Kidney (tissue), 14 donors: ENCODE data around the gene KIR3DL1. TPM values are rescaled to one million over a fixed set of nuclear protein-coding genes. Genes with fewer than 3 reads are reported as not detected.

Experiments used
- DNase-seq, 5 donors: peaks; one replicate each; pipeline ENCODE4 v3.0.0-alpha.2; 2013 to 2020
- FAIRE-seq: peaks from 2 replicates; lab custom pipeline; 2012; peaks lifted over from hg19 to GRCh38; lab: Jason Lieb, UNC
- H3K27ac ChIP-seq, 2 donors: one replicate each; pipeline ENCODE4 v1.7.0; 2013; ENCODE audit warnings: low read depth in 2 of 2, low read length in 2 of 2, inconsistent platforms in 1 of 2
- H3K27me3 ChIP-seq: one replicate; pipeline ENCODE4 v1.7.1; 2013; ENCODE audit warnings: low read length, inconsistent platforms; ENCODE audit not compliant: control insufficient read depth, insufficient read depth
- H3K36me3 ChIP-seq, 3 donors: one replicate each; pipeline versions ENCODE4 v1.7.0 to v1.7.1; 2013; ENCODE audit warnings: low read length in 3 of 3, control low read depth in 1 of 3, inconsistent platforms in 1 of 3; ENCODE audit not compliant: insufficient read depth in 3 of 3, control insufficient read depth in 2 of 3
- H3K4me1 ChIP-seq, 3 donors: one replicate each; pipeline versions ENCODE4 v1.7.0 to v1.7.1; 2013; ENCODE audit warnings: low read length in 3 of 3, inconsistent platforms in 1 of 3, low read depth in 1 of 3; ENCODE audit not compliant: control insufficient read depth in 2 of 3, insufficient read depth in 2 of 3
- H3K4me3 ChIP-seq, 3 donors: one replicate each; pipeline versions ENCODE4 v1.7.0 to v1.8.1; 2013; ENCODE audit warnings: low read length in 3 of 3, control low read depth in 1 of 3, inconsistent platforms in 1 of 3
- H3K9ac ChIP-seq, 3 donors: one replicate each; pipeline versions ENCODE4 v1.7.0 to v1.7.1; 2013; ENCODE audit warnings: low read length in 3 of 3, control low read depth in 1 of 3, inconsistent platforms in 1 of 3
- H3K9me3 ChIP-seq, 3 donors: one replicate each; pipeline versions ENCODE4 v1.7.0 to v1.7.1; 2013; ENCODE audit warnings: low read length in 3 of 3, control low read depth in 1 of 3, inconsistent platforms in 1 of 3; ENCODE audit not compliant: control insufficient read depth in 2 of 3, insufficient read depth in 1 of 3
- CTCF ChIP-seq: IDR thresholded peaks from 3 replicates; pipeline ENCODE4 v1.5.1; 2012; ENCODE audit warnings: mild to moderate bottlenecking, moderate library complexity, borderline replicate concordance; ENCODE audit not compliant: insufficient read depth; ENCODE audit errors: extremely low read depth
- intact Hi-C: fragments of 100-400 bp; cut with DNase I; formaldehyde crosslinking; loops from one replicate; pipeline ENCODE4 v1.11.1; 2022
- polyA plus RNA-seq: library from polyadenylated mRNA; stranded (reverse); fragments of 350-450 nt; fragmentation: Illumina TruSeq; extraction: RNeasy Lipid Tissue Mini Kit (QIAGEN cat#74804); gene quantifications from one replicate; pipeline ENCODE4 v1.2.3, GENCODE V29; 2014; ENCODE audit warnings: low read depth, low replicate concordance; ENCODE audit not compliant: insufficient read depth
- total RNA-seq: library from RNA; stranded (reverse); fragmentation: NEBNext Ultra II Directional; extraction: Animal tissue kit (Norgen Biotek cat#: 25700); gene quantifications from one replicate; pipeline ENCODE4 v1.2.1, GENCODE V29; 2021
- donor health status: control.
- donor health status: control.
- donor health status: control.
- donor health status: control.
- donor health status: control.
- donor health status: DM: yes; HTN: yes; CAD: no.
- donor health status: Normal renal cell carcinoma (clear cell type).

KIR3DL1 gene
- total and polyA plus RNA-seq, 2 donors from 2014 or later, result 0.25 TPM; not detected in 1

- no peaks in the 10 kb centered on the region for H3K4me1 ChIP-seq
- no peaks in the 10 kb centered on the region for H3K27me3 ChIP-seq
- no peak overlapping the region for H3K9ac ChIP-seq
- DNase-seq, result no peak
- no peak overlapping the region for H3K27ac ChIP-seq
- no peak for FAIRE-seq
- no peak for TF ChIP-seq CTCF
- H3K36me3 ChIP-seq, result no peaks in the 10 kb centered on the region
- no peak overlapping the region for H3K4me3 ChIP-seq
- intact Hi-C loops, result no loop called here
- H3K9me3 ChIP-seq, result no peaks in the 10 kb centered on the region
Observed at GRCh38 chr19:54877471-54877870, 61.2 kb downstream of the KIR3DL1 start.

Other genes starting within 250 kb of the KIR3DL1 start
- 4.2 TPM for gene LILRA2, start 242.7 kb upstream of the KIR3DL1 start, total RNA-seq
- gene LILRA2, start 242.7 kb upstream of the KIR3DL1 start, polyA plus RNA-seq, result 2.1 TPM
- gene LILRA1, start 222.8 kb upstream of the KIR3DL1 start, total RNA-seq, result 2.2 TPM
- gene LILRA1, start 222.8 kb upstream of the KIR3DL1 start, polyA plus RNA-seq, result 0.43 TPM
- gene LILRB1, start 186.0 kb upstream of the KIR3DL1 start, total RNA-seq, result 10.9 TPM
- gene LILRB1, start 186.0 kb upstream of the KIR3DL1 start, polyA plus RNA-seq, result 0.41 TPM
- 9.9 TPM for gene LILRB4, start 153.5 kb upstream of the KIR3DL1 start, total RNA-seq
- gene LILRB4, start 153.5 kb upstream of the KIR3DL1 start, polyA plus RNA-seq, result 1.8 TPM
- gene KIR3DL3, start 92.0 kb upstream of the KIR3DL1 start, total RNA-seq, result not detected
- not detected for gene KIR3DL3, start 92.0 kb upstream of the KIR3DL1 start, polyA plus RNA-seq
- gene KIR2DL3, start 78.0 kb upstream of the KIR3DL1 start, total RNA-seq, result 0.25 TPM
- gene KIR2DL3, start 78.0 kb upstream of the KIR3DL1 start, polyA plus RNA-seq, result not detected
- 0.25 TPM for gene KIR2DL1, start 46.7 kb upstream of the KIR3DL1 start, total RNA-seq
- not detected for gene KIR2DL1, start 46.7 kb upstream of the KIR3DL1 start, polyA plus RNA-seq
- gene KIR2DL4, start 12.9 kb upstream of the KIR3DL1 start, total RNA-seq, result 0.25 TPM
- not detected for gene KIR2DL4, start 12.9 kb upstream of the KIR3DL1 start, polyA plus RNA-seq
- not detected for gene KIR2DS4, start 16.2 kb downstream of the KIR3DL1 start, total RNA-seq
- gene KIR2DS4, start 16.2 kb downstream of the KIR3DL1 start, polyA plus RNA-seq, result not detected
- gene KIR3DL2, start 34.0 kb downstream of the KIR3DL1 start, total RNA-seq, result 0.13 TPM
- gene KIR3DL2, start 34.0 kb downstream of the KIR3DL1 start, polyA plus RNA-seq, result not detected
- 1.8 TPM for gene FCAR, start 57.8 kb downstream of the KIR3DL1 start, total RNA-seq
- not detected for gene FCAR, start 57.8 kb downstream of the KIR3DL1 start, polyA plus RNA-seq
- gene NCR1, start 89.7 kb downstream of the KIR3DL1 start, total RNA-seq, result 0.91 TPM
- not detected for gene NCR1, start 89.7 kb downstream of the KIR3DL1 start, polyA plus RNA-seq
- gene NLRP7, start 131.1 kb downstream of the KIR3DL1 start, total RNA-seq, result 0.16 TPM
- not detected for gene NLRP7, start 131.1 kb downstream of the KIR3DL1 start, polyA plus RNA-seq
- gene NLRP2, start 149.9 kb downstream of the KIR3DL1 start, total RNA-seq, result 34.4 TPM
- gene NLRP2, start 149.9 kb downstream of the KIR3DL1 start, polyA plus RNA-seq, result 2.2 TPM
- gene GP6, start 221.8 kb downstream of the KIR3DL1 start, total RNA-seq, result 0.35 TPM
- gene GP6, start 221.8 kb downstream of the KIR3DL1 start, polyA plus RNA-seq, result 0.73 TPM
- gene RDH13, start 246.7 kb downstream of the KIR3DL1 start, total RNA-seq, result 38.7 TPM
- 24.9 TPM for gene RDH13, start 246.7 kb downstream of the KIR3DL1 start, polyA plus RNA-seq